ENCODE measurements around the gene TRAP1.
"Not testable (repeated sequence)": the region's sequence is repeated elsewhere in the genome, so short reads cannot be mapped to it uniquely, and the experiment has no call there.

TRAP1 gene

DNA sequence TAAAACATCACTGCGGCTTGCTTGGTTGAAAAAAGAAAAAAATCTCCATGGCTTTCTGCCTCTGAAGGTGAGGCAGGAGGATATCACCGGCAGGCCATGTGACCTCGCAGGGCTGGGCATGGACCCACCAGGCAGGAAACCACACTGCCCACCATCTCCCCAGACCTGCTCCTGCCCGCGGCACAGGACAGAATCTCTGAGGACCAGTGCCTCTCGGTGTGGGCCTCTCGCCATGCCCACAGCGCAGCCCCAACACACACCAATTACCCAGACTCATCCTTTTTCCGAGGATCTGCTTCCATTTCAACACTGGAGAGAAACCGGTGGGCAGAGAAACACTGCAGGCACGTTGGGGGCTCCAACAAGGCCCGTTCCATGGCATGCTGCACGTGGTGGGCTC is 46.6 kb downstream of the TRAP1 start:
- no peak for DNase-seq

DNA sequence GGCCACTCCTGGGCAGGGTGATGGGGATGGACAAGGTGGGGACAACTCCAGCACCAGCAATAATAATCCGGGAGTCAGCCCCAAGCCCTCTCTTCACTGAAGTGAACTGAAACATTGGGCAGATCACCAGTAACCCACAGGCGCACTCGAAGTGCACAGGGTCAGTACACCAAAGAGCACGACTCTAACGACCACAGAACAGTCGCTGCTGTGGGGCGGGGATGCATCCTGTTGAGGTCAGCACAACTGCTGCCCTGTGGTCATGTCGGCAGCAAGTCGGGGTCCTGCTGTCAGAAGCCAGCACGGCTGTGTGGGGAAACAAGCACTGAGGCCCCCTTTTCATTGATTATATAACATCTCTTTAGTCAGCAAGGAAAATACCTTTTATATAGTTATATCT is 48.2 kb downstream of the TRAP1 start:
- no peak for DNase-seq

DNA sequence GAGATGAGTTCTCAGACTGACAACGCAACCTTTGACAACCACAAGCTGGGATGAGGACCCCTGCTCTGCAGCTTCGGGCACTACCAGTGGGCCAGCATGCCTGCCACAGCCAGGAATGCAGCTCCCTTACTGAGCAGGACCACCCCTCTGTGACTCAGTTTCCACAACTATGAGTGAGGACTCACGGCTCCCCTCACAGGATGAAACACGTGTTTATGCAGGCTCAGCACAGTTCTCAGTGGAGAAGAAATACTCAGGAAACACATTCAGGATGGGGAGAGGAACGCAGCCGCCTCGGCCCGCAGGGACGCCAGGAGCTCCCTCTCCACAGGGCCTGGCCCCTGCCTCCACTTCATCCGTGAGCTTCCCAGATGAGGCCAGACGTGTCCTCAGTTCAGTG is 48.7 kb downstream of the TRAP1 start:
- DNase-seq: no peak

DNA sequence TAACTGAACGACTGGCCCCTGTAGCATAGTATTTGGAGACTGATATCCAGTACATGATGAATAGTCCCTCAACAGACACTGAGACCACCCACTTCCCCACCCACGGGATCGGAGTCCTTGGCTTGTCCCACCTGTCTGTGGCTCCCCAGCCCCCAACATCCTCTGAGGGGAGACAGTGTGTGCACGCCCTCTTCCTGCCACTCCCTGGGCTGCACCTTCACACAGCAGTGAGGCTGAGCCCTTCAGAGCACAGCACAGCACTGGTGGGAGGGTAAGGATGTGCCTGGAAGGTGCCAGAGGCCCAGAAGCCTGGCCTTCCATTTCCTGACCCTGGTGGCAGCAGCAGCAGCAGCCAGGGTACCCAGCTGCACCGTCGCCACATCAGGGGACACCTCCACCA is 51.8 kb downstream of the TRAP1 start:
- no peak for DNase-seq

DNA sequence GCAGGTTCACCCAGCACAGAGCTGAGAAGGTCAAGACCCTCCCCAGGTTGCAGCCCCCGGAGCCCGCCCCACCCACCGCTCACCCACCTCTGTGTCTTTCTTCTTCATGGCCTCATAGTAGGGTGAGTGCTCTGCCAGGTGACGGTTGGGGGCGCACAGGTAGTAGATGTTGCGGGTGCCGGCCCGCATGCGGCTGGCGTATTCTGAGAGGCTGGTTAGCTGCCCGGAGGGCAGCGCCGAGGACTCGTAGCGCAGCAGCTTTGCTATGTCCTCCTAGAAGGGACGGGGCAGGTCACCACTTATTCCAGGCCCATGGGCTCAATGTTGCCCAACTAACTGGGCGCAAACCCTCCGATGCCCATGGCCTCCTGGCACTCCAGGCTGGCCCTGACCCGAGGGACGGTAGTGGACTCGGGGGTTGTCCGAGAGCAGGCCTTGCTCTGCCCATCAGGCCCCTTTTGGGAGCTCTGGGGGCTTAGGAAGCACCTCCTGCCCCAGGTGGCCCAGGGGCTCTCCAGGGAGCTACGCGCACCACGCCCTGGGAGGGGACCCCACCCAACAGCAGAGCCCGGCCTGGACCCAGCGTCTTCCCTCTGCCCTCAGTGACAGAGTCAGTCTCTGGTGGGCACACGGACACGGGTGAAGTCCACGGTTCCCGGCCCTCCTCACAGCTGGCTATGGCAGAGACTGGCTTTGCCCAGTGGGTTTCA is 53.0 kb downstream of the TRAP1 start:
- no peak for DNase-seq

DNA sequence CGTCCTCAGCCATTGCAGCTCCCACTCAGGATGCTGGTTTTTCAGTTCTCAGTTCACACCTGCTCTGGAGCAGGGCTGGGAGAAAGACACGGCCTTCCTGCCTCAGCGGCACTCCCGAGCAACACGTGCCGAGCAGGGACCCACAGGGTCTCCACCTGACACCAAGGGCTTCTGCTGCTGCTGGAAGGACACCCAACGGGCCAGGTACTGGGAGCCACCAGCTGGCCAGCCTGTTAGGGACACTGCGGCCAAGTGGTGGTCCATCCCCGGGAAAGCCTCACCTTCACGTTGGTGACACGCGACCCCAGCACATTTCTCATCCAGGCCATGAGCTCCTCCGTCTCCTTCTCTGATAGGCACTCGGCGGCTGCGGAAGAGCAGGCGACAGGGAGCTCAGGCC is 54.7 kb downstream of the TRAP1 start:
- no peak for DNase-seq

DNA sequence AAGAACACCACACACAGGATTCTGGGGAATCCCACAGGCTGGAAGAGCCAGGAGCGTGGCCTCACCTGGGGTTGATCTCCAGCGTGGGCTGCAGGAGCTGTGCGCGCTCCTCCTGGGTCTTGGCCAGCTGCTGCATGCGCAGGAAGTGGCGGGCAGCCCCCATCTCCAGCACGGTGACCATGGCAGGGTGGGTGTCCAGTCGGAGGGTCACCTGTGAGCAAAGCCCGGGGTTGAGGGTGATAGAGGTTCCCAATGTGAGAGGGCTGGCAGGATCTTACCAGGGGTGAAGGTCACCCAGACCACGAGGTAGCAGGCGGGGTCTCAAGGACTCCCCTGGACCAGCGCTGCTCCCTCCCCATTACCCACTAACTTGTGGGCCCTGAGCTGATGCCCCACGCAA is 55.4 kb downstream of the TRAP1 start:
- DNase-seq: no peak

DNA sequence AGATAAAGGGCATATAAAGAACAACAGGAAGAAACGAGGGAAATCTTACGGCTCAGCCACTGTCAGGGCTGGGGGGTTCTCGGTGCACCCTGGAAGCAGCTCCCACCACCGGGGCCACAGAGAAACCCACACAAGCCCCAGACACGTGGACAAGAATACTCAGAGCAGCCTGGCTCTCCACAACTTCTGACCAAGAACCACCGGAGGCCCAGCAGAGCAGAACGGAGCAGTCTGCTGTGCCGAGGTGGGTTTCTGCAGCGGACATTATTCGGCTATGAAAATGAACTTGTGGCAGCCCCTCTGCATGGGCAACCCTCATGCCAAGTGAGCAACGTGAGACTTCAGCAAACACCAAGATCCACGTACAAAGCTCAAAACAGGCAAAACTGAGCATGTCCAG is 56.0 kb downstream of the TRAP1 start:
- DNase-seq: no peak

DNA sequence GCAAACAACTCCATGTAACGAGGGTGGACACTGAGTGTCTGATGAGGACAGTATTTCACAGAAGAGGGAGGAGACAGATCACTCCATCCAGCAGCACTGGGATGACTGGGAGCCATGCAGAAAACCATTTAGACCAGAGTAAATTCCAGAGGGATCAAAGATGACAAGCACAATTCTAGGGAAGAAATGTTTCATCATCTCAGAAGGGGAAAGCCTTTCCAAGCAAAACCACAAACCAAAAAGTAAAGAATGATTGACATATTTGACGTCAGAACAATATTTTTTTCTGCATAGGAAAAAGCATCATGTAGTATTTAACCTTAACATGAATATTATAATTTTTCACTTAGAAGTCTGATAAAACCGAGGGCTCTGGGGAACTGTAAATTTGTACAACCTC is 58.1 kb downstream of the TRAP1 start:
- no peak for DNase-seq

DNA sequence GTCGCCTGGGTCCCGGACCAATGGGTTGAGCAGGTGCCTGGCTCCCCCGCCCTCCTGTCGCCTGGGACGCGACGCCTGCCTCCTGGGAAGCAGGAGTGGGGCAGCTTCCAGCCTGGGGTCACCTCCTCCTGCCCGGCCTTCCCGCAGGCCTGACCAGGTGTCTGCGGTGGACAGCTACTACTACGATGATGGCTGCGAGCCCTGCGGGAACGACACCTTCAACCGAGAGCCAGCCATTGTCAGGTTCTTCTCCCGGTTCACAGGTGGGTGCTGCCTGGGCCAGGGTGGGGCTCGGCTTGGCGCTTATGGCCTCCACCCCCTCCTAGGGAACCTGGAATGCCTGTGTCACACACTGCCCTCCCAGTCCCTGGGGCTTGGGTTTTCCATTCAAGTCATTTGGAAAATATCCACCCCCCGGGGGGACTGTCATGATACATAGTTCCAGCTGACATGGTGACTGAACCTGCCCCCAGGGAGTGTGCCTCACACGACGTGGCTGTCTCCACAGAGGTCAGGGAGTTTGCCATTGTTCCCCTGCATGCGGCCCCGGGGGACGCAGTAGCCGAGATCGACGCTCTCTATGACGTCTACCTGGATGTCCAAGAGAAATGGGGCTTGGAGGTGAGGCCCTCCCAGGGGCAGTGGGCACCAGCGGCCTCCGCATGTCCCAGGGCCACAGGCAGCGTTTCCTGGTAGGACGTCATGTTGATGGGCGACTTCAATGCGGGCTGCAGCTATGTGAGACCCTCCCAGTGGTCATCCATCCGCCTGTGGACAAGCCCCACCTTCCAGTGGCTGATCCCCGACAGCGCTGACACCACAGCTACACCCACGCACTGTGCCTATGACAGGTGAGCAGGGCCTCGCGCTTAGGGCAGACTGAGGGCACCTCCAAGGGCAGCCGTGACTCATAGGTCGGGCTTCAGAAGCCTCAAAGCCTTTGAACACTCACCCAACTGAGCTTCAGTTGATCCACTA is 60.5 kb downstream of the TRAP1 start:
- no peak for DNase-seq

DNA sequence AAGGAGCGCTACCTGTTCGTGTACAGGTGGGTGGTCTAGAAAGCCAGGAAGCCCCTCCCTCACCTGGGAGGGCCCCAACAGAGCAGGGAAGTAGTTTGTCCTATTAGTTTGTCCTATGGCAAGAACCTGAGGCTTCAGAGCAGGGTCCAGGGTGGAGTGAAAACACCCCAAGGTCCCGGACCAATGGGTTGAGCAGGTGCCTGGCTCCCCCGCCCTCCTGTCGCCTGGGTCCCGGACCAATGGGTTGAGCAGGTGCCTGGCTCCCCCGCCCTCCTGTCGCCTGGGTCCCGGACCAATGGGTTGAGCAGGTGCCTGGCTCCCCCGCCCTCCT is 61.2 kb downstream of the TRAP1 start:
- DNase-seq: not testable (repeated sequence)

DNA sequence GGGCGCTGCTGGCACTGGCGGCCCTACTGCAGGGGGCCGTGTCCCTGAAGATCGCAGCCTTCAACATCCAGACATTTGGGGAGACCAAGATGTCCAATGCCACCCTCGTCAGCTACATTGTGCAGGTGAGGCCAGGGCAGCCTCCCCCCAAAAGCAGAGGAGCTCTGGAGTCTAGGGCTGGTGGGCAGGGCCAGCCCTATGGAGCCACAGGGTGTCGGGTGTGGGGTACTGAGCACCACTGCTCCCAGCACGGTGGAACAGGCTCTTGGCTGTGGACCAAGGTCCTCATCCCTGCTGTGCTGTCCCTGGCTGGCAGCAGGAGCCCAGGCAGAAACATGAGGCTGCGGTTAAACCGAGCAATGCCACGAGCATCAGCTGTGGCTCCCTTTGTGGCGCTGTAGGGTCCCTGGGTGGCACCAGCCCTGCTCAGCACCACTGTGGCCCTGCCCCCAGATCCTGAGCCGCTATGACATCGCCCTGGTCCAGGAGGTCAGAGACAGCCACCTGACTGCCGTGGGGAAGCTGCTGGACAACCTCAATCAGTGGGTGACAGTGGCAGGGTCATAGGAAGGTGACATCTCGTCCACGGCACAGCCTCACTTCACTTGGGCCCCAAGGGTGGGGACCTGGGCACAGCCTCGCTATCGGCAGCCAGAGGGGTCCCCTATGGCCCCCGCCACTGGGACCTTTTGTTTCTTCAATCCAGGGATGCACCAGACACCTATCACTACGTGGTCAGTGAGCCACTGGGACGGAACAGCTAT is 61.7 kb downstream of the TRAP1 start:
- no peak for DNase-seq

DNA sequence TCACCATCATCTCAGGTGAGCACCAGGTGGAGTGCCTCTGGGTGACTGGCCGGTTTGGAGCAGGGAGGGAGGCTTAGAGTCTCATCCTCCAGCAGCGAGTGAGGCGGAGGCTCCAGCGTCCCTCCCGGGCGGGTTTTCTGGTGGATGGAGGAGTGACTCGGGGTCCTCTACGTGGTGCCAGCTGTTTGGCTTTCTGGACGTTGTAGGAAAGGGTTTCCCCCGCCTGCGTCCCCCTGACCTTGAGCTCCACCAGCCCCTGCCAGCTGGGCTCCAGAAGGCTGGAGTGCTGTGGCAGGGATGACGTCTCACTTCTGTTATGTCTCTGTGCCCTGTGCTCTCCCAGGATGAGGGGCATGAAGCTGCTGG is 62.3 kb downstream of the TRAP1 start:
- DNase-seq: no peak

DNA sequence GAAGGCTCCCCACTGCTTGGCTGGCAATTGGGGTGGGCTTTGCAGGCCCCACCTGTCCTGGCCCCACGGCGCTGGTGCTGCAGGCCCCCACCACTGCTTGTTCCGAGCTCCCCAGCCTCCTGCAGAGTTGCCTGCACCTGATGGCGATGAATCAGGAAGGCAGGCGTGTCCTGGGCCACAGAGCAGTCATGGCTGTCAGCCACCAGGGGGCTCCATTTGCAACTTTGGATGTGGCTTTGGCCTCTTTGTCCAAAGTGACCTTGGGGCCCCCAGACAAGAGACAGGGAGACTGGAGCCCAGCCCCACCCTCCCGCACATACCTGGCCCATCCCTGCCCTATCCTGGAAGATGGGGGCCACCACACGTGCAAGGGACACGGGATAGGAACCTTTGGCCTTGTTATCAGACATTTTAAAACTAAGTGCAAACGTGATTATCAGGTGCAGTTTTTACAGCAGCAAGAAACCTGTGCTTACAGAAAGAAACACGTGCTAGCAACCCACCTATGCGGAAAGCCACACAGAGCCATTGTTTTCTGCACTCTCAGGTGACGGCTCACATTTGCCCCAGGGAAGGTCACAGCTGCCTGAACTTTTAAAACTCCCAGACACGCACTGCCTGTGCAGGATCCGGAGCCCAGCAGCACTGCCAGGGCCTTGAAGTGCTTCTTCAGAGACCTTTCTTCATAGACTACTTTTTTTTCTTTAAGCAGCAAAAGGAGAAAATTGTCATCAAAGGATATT is 62.9 kb downstream of the TRAP1 start, which contains the start of gene DNASE1:
Gene DNASE1 (plus strand): TSS at position 443 of the 743 bp plus-strand sequence. CDS start 683 bp downstream, outside the sequence.
- peak; percentile 71 for DNase-seq

DNA sequence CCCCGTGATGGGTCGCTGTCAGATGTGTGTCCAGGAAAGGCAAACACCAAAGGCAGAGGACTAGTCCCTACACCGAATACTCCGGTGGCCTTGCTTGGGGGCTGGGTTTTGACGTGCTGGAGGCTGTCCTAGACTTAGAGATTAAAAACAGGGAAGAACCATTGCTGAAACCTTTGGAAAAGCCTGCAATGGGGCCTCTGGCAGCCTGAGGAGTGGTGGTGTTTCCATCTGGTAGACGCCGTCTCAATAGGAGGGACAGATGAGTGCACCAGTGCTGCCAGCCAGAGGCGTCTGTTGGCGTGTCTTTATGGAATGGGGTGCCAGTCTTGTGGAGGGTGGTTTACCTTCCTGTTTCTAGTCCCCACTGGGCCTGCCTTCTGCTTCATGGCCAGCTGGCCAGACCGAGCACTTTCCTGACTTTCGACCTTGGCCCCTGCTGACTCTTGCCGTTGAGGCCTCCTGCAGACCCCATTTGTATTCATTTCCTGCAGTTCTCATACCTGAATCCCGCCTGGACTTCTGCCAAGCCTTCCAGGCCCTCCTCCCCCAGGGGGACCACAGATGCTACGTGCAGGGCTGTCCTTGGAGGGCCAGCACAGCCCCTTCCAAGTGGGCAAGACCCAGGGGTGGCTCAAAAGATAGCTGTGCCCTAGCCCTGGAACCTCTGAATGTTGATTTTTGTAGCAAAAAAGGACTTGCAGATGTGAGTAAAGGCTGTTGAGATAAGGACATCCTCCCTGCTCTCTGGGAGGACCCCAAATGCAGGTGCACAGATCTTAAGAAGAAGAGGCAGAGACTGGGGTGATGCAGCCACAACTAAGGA is 64.7 kb downstream of the TRAP1 start:
- peak; percentile 81 for DNase-seq

DNA sequence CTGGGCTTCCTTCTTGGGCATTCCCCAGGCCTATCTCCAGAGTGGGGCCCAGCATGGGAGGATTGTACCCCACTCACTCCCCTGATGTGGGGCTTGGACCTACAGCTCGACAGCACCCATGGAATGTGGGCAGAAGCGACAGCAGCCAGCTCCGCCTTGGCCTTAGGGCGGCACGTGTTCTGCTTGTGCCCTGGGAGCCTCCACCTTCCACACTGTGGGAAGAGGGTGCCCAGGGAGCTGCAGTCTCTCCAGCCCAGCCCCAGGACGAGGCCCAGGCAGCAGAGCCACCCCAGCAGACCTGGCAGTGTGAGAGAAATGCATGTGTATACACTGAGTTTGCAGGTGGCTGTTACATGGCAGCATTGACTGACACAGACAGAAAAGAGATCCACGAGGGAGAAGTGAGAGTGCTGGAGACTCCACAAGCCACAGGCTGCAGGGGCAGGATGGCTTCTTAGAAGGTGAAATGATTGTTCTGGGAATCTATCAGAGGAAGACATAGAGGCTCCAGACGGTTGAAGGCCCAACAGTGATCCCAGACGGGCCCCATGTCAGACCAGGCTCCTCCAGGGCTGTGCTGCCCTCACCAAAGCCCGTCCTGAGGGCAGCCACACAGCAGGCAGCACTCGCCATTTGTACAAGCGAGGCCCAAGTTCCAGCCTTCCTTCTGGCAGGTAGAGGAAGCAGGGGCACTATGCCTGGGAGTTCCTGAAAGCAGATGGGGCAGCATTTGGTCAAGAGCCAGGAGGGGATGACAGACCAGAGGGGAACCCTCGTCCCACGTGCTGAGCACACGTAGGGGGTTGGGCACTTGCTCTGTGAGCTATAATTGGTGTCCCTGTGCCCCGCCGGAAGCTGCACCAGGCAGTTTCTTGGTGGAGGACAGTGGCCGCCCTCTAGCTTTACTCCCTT is 65.6 kb downstream of the TRAP1 start:
- DNase-seq: no peak

DNA sequence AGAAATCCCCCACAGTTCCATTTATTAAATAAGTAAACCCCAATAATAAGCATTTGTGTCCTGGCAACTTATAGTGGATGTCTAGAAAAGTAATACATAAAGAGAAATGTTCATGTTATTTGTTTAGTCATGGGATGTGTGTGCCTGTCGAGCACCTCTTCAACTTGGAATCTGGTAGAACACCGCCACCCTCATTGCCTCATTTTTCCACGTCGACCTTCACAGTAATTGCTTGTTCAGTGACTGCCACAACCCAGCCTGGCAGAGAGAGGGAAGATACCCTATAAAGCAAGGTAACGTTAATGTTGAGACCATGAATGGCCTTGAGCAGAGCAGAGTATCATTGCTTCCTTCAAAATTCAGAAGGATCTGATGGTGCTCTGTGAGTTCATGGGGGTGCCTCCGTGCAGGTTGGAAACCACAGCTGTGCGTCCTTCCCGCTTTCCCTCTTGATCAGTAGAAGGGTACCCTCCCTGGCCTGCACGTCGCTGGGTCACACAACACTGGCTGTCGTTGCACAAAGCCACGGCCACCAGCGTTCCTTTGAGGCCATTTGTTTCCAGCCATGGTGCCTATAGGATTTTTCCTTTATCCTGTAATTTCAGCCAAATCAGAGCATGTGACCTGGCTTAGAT is 66.6 kb downstream of the TRAP1 start:
- no peak for DNase-seq

DNA sequence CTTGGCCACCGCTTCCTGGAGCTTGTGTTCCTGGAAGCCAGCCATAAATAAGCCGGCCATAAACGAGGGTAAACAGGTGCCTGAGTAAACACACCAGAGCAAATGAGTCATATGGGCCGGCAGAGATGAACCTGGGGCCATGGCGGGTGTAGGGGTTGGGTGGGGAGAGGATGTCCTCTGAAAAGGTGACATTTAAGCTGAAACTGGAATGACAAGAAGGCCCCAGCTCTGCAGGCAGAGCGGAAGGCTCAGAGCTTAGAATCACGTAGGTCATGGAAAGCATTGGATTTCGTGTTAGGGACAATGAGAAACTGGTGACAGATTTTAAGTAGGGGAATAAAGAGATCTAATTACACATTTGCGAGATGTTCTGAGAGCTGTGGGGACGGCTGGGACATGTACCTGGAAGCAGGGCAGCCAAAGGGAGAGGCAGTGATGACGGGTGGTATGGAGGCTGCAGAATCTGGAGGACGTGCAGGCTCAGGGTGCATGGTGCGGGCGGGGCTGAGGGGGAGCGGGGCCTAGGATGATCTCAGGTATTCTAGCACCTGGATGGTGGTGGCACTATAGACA is 70.9 kb downstream of the TRAP1 start:
- peak; percentile 85 for DNase-seq

DNA sequence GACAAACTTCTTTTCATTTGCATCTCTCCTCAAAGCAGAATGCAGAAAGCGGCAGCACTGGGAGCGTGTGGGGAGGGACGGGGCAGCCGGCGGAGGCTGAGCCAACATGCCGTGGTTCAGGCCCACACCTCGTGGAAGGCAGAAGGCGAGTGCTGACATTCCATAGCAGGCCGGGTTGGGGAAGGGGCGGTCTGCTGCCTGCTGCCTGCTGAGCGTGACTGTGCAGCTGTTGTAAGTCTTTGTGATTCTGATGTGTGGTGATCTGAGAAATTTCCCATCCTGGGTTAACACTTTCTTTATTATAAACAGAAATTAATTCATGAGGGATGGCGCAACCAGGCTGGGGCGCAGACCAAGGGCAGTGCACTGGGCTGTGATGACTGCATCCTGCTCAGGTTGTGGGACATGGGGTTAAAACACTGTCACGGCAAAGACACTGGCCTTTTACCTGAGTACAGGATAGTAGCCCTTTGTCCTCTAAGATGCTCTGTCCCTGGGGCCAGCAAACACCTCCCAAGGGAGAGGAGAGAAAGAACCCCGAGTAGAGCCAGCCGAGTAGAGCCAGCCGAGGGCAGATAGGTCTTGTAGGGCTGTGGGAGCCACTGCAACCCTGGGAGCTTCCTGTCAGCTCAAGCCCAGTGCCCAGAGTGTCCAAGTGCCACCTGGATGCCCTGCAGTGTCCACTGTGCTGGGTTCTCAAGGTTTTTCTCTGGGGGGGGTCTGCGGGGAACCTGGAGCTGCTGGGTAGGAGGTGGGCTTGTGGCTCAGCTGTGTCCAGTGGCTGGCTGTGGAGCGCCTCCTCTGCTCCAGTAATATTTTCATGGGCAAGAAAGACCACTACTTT is 71.6 kb downstream of the TRAP1 start:
- DNase-seq: peak; percentile 62
